Esophagus muscularis mucosa (tissue), 3 donors: ENCODE results near the gene COL6A1.

Experiments
- POLR2A ChIP-seq: fragments of 450-650 bp; IDR thresholded peaks from one replicate; pipeline ENCODE4 v1.6.1; 2017; ENCODE audit warnings: antibody characterized with exemption, moderate library complexity, mild to moderate bottlenecking, low read depth
- POLR2AphosphoS5 ChIP-seq, 2 donors: sonication (generic); formaldehyde crosslinking; IDR thresholded peaks; one replicate each; pipeline ENCODE4 v1.6.1; 2017; ENCODE audit warnings: antibody characterized with exemption in 2 of 2
- TF ChIP-seq, protein P1 (sequence below), 3 experiments: fragments of 200-600 bp in 2 of 3; fragments of 450-650 bp in 1 of 3; sonication (generic) in 2 of 3; IDR thresholded peaks; one replicate each; pipeline ENCODE4 v1.5.1; 2017 to 2019; ENCODE audit warnings: antibody characterized with exemption in 3 of 3, mild to moderate bottlenecking in 2 of 3, moderate library complexity in 1 of 3

DNA sequence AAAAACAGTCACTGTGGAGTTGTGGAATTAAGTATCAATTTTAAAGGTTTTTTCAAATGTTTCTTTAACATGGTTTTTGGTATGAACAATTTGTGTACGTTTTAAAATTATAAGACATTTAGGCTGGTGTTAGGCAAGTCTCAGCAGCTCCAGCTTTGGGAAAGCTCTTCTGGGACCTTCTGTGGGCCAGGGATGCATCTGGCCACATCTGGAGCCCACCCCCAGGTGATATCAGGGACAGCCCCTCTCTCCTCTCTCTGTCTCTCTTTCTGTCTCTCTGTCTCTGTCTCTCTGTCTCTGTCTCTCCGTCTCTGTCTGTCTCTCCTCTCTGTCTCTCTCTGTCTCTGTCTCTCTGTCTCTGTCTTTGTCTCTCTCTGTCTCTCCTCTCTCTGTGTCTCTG, 1.3 kb upstream of the COL6A1 start:
- no peak for TF ChIP-seq POLR2AphosphoS5 (IDR thresholded peaks at IDR 0.05)
- TF ChIP-seq POLR2A, result no peak
- TF ChIP-seq, protein P1, sequence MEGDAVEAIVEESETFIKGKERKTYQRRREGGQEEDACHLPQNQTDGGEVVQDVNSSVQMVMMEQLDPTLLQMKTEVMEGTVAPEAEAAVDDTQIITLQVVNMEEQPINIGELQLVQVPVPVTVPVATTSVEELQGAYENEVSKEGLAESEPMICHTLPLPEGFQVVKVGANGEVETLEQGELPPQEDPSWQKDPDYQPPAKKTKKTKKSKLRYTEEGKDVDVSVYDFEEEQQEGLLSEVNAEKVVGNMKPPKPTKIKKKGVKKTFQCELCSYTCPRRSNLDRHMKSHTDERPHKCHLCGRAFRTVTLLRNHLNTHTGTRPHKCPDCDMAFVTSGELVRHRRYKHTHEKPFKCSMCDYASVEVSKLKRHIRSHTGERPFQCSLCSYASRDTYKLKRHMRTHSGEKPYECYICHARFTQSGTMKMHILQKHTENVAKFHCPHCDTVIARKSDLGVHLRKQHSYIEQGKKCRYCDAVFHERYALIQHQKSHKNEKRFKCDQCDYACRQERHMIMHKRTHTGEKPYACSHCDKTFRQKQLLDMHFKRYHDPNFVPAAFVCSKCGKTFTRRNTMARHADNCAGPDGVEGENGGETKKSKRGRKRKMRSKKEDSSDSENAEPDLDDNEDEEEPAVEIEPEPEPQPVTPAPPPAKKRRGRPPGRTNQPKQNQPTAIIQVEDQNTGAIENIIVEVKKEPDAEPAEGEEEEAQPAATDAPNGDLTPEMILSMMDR (IDR thresholded peaks at IDR 0.05), result no peak
